ENCODE results near the gene ZSCAN10.

ZSCAN10 gene

DNA sequence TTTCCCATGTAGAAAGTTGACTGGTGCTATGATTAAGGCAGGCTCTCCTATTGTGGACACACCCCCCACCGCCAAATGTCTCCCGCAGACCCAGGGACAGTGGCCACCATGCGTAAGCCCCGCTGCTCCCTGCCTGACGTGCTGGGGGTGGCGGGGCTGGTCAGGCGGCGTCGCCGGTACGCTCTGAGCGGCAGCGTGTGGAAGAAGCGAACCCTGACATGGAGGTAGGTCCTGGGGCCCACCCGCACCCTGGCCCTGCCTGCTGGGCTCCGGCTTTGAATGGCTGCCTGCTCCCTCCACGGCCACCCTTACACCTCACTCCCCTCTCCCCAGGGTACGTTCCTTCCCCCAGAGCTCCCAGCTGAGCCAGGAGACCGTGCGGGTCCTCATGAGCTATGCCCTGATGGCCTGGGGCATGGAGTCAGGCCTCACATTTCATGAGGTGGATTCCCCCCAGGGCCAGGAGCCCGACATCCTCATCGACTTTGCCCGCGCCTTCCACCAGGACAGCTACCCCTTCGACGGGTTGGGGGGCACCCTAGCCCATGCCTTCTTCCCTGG is 49.1 kb downstream of the ZSCAN10 start:
- no peak for DNase-seq (ENCODE audit: extremely low read depth in 1 of 2, low read depth in 1 of 2)

DNA sequence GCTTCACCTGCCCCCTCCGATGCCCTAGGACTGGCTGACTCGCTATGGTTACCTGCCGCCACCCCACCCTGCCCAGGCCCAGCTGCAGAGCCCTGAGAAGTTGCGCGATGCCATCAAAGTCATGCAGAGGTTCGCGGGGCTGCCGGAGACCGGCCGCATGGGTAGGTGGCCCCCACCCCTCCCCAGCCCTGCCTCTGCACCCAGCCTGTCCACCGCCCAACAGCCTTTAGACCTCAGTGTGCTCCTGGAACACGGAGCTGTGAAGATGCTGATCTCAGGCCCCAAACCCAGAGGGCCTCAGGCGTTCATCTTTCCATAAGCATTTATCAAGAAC is 51.7 kb downstream of the ZSCAN10 start:
- no peak for DNase-seq (ENCODE audit: extremely low read depth in 1 of 2, low read depth in 1 of 2)

DNA sequence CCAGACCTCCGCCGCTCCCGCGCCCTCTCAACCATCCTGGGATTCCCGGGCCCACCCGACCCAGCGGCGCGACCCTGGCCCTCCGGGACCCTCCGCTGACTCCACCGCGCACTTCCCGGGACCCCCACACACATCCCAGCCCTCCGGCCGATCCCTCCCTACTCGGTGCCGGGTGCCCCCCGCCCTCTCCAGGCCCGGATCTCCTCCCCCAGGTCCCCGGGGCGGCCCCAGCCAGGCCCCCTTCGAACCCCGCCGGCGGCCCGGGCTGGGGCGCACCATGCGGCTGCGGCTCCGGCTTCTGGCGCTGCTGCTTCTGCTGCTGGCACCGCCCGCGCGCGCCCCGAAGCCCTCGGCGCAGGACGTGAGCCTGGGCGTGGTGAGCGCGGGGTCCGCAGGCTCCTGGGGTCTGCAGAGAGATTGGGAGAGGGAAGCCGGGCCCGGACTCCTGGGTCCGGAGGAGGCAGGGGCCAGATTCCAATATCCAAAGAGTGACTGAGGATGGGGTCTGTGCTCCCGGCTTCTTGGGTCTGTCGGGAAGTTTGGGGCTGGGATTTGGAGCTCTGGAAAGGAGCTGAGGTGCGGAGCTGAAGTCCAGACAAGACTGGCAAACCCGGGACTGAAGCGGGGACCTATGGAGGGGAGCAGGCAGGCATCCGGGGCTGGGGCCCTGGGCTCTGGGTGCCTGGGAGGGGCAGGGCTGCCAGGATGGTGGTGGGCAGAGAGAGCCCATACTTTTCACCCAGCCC is 52.3 kb downstream of the ZSCAN10 start:
- no peak for DNase-seq (ENCODE audit: extremely low read depth in 1 of 2, low read depth in 1 of 2)

DNA sequence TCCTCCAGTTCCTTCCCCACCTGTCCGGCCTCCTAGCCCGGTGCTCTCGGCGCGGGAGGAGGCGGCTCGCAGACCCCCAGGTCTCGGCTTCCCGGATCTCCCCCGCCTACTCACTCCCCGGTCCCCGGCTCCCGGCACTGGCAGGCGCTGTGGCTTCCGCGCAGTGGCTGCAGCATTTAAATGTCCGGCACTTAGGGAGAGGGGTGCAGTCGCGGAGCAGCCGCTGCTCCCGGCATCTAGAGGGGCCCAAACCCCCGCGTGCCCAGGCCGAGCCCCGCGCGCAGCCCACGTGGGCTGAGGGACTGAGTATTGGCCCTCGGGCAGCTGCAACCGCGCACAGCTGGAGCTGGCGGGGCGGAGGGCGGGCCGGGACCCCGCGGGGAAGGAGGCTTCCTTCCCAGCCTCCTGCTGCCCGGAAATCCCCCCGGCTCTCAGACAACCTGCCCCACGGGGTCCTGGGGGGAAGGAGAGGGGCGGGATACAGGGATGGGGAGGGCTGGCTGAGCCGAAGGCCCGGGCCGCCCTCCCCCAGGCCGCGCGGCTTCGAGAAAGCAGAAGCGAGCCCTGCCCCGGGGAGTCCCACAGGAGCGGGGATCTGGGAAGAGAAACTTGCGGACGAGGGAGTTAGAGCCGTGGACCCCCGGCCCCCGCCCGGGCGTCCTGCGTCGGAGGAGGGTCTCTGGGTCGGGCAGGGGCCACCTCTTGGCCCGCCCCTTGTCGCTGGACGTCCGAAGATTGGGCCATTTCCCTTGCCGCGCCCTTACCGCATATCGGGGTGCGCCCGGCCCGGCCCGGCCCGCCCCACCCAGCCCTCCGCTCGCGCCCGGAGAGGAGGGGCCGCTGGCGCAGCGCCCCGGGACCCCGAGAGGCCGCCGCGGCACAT is 53.1 kb downstream of the ZSCAN10 start, which contains the start of gene MMP25:
MMP25 (plus strand) TSS at position 804 of the 883 bp plus-strand sequence. CDS start 357 bp downstream, outside the sequence.
- DNase-seq (ENCODE audit: extremely low read depth in 1 of 2, low read depth in 1 of 2), result no peak

DNA sequence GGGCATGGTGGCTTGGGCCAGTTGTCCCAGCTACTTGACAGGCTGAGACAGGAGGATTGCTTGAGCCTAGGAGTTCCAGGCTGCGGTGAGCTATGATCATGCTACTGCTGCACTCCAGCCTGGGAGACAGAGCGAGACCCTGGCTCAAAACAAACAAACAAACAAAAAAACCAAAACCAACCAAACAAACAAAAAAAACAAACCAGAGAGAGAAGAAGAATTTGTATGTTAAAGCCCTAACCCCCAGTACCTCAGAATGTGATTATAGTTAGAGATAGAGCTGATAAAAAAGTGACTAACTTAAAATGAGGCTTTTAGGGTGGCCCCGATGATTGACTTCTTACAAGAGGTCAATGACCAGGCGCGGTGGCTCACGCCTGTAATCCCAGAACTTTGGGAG is 54.4 kb downstream of the ZSCAN10 start:
- no peak for DNase-seq (ENCODE audit: extremely low read depth in 1 of 2, low read depth in 1 of 2)

DNA sequence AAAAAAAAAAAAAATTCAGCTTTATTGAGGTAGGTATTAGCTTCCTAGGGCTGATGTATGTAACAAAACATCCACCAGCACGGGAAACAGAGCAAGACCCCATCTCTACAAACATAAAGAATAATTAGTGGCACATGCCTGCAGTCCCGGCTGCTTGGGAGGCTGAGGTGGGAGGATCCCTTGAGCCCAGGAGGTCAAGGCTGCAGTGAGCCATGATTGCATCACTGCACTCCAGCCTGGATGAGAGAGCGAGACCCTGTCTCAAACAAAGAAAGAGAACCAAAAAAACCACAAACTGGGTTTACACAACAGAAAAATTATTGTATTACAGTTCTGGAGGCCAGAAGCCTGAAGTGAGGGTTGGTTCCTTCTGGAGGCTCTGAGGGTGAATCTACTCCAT is 56.7 kb downstream of the ZSCAN10 start:
- DNase-seq (ENCODE audit: extremely low read depth in 1 of 2, low read depth in 1 of 2), result no peak

DNA sequence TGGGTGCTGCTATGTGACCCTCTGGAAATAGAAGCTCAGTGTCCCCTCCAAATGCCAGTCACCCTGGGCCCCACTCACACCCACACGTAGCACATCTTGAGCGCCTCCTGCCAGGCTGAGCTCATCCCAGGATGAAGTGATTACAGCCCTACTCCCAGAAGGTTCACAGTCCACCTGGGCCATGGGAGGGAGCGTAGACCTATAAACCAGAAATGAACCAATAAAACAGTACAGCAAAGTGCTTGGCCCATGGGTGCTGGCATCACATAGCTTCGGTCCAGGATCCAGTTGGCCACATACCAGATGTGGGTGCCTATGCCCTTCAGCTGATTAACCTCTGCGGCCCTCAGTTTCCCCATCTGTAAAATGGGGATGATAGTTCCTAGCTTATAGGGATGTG is 60.2 kb downstream of the ZSCAN10 start:
- no peak for DNase-seq (ENCODE audit: extremely low read depth in 1 of 2, low read depth in 1 of 2)

Data from stimulated activated CD8-positive, alpha-beta memory T cell treated with anti-CD3 and anti-CD28 coated beads, Interleukin-7, amount 100 ng/mL, for 48 hours (primary cell).